HCT116 (cell line): ENCODE measurements around the gene GTPBP2. TPM values are rescaled to one million over a fixed set of nuclear protein-coding genes. Genes with fewer than 3 reads are reported as not detected.
A peak's percentile ranks its signal among the peaks of the same experiment; 100 is the strongest.

Experiments used
- CBX3 ChIP-seq: IDR thresholded peaks from 2 replicates; pipeline ENCODE4 v1.6.1; 2012; ENCODE audit warnings: low read depth
- CEBPB ChIP-seq: IDR thresholded peaks from 2 replicates; pipeline ENCODE4 v1.6.1; 2012; ENCODE audit warnings: low read depth
- ELF1 ChIP-seq: IDR thresholded peaks from 2 replicates; pipeline ENCODE4 v1.6.1; 2012; ENCODE audit warnings: low read depth, borderline replicate concordance
- EZH2phosphoT487 ChIP-seq: fragments of 200-600 bp; IDR thresholded peaks from 2 replicates; pipeline ENCODE4 v1.6.1; 2018; ENCODE audit warnings: antibody characterized with exemption, borderline replicate concordance
- JUND ChIP-seq: IDR thresholded peaks from 2 replicates; pipeline ENCODE4 v1.6.1; 2012
- POLR2A ChIP-seq: IDR thresholded peaks from 2 replicates; pipeline ENCODE4 v1.7.0; 2011; ENCODE audit warnings: borderline replicate concordance; ENCODE audit not compliant: insufficient read depth, insufficient read length; ENCODE audit errors: extremely low read depth
- ZFX ChIP-seq: fragments of 450-650 bp; IDR thresholded peaks from 2 replicates; pipeline ENCODE4 v1.6.1; 2017
- ZNF274 ChIP-seq: fragments of 200-500 bp; sonication (Bioruptor generic); IDR thresholded peaks from 2 replicates; pipeline ENCODE4 v1.6.1; 2014; ENCODE audit warnings: mild to moderate bottlenecking, low read depth, low read length, inconsistent platforms
- total RNA-seq: library from RNA; stranded (reverse); gene quantifications from one replicate; pipeline ENCODE4 v1.2.1, GENCODE V29; 2021; ENCODE audit not compliant: unreplicated experiment
- TF ChIP-seq, protein P1 (sequence below): IDR thresholded peaks from 2 replicates; pipeline ENCODE4 v1.6.1; 2011; ENCODE audit warnings: mild to moderate bottlenecking, low read length, moderate library complexity; ENCODE audit not compliant: insufficient replicate concordance; ENCODE audit errors: extremely low read depth
- TF ChIP-seq, protein P2 (sequence below): IDR thresholded peaks from 2 replicates; pipeline ENCODE4 v1.6.1; 2012; ENCODE audit warnings: low read depth

GTPBP2 gene
- total RNA-seq, 1 experiment from 2014 or later: 98.0 TPM

DNA sequence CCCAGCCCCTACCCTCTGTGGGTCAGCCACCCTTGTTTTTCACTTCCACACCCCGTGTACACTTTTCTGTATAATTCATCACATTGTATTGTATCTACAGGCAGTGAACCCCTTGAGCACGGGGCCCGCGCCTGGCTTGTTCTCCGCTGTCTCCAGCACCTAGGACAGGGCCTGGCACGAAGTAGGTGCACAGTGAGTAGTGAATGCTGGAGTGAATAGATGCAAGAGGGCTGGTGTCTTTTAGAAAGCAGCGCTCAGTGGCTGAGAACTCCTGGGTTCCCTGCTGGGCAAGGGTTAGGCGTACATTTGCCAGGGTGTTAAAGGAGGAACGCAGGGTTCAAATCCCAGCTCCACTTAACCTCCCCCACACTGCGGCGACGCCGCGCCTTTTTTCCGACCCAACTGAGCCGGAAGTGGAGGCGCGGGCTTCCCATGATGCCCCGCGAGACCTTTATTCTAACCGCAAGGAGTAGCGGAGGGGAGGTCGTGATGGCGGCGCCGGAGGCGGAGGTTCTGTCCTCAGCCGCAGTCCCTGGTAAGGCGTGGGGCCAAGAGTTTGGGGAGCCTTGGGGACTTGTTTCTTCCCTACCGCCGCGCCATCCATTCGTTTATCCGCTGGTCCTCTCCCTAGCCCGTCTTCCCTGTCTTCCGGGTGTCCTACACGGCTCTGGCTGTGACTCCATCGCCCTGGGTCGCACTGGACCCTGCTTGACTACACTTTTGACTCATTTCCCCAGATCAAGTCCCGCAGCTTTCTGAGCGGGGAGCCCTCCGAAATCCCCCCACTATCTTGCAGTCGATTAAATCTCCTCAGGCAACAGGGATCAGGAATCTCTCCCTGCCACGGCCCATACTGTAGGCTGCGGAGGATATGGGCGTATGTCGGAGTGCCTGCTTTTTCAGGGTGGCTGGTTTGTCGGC, 6.6 kb upstream of the GTPBP2 start, which contains the start of gene MAD2L1BP (continued):
- TF ChIP-seq ZFX (peak; percentile 47; the same call in 1 of the 2 replicates), CEBPB (no peak), POLR2A (peak; percentile 85), ZNF274 (no peak), ELF1 (no peak), JUND (no peak), EZH2phosphoT487 (no peak), CBX3 (no peak)
- TF ChIP-seq, protein P1, sequence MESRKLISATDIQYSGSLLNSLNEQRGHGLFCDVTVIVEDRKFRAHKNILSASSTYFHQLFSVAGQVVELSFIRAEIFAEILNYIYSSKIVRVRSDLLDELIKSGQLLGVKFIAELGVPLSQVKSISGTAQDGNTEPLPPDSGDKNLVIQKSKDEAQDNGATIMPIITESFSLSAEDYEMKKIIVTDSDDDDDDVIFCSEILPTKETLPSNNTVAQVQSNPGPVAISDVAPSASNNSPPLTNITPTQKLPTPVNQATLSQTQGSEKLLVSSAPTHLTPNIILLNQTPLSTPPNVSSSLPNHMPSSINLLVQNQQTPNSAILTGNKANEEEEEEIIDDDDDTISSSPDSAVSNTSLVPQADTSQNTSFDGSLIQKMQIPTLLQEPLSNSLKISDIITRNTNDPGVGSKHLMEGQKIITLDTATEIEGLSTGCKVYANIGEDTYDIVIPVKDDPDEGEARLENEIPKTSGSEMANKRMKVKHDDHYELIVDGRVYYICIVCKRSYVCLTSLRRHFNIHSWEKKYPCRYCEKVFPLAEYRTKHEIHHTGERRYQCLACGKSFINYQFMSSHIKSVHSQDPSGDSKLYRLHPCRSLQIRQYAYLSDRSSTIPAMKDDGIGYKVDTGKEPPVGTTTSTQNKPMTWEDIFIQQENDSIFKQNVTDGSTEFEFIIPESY: peak; percentile 52
- TF ChIP-seq, protein P2, sequence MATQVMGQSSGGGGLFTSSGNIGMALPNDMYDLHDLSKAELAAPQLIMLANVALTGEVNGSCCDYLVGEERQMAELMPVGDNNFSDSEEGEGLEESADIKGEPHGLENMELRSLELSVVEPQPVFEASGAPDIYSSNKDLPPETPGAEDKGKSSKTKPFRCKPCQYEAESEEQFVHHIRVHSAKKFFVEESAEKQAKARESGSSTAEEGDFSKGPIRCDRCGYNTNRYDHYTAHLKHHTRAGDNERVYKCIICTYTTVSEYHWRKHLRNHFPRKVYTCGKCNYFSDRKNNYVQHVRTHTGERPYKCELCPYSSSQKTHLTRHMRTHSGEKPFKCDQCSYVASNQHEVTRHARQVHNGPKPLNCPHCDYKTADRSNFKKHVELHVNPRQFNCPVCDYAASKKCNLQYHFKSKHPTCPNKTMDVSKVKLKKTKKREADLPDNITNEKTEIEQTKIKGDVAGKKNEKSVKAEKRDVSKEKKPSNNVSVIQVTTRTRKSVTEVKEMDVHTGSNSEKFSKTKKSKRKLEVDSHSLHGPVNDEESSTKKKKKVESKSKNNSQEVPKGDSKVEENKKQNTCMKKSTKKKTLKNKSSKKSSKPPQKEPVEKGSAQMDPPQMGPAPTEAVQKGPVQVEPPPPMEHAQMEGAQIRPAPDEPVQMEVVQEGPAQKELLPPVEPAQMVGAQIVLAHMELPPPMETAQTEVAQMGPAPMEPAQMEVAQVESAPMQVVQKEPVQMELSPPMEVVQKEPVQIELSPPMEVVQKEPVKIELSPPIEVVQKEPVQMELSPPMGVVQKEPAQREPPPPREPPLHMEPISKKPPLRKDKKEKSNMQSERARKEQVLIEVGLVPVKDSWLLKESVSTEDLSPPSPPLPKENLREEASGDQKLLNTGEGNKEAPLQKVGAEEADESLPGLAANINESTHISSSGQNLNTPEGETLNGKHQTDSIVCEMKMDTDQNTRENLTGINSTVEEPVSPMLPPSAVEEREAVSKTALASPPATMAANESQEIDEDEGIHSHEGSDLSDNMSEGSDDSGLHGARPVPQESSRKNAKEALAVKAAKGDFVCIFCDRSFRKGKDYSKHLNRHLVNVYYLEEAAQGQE: no peak
